Keratinocyte (primary cell): ENCODE data around the gene MYO10. TPM values are rescaled to one million over a fixed set of nuclear protein-coding genes. Genes with fewer than 3 reads are reported as not detected.

Experiments
- DNase-seq: peaks from one replicate; pipeline ENCODE4 v3.0.0-alpha.2; 2011; ENCODE audit warnings: low read depth, missing footprints, low spot score
- FAIRE-seq: peaks from 2 replicates; lab custom pipeline; 2011; peaks lifted over from hg19 to GRCh38; lab: Jason Lieb, UNC
- H2AFZ ChIP-seq: 2 replicates; pipeline ENCODE4 v1.6.0; 2012; ENCODE audit warnings: low read length, control low read depth, inconsistent platforms; ENCODE audit not compliant: control insufficient read depth
- H3K27ac ChIP-seq: 2 replicates; pipeline ENCODE4 v1.5.1; 2011; ENCODE audit warnings: low read length; ENCODE audit not compliant: control insufficient read depth, insufficient read depth
- H3K27me3 ChIP-seq: 3 replicates; pipeline ENCODE4 v1.6.0; 2011; ENCODE audit warnings: low read length; ENCODE audit not compliant: control insufficient read depth, insufficient read depth; ENCODE audit errors: extremely low read depth
- H3K36me3 ChIP-seq, 2 experiments: 2 replicates in 1 of 2; 3 replicates in 1 of 2; pipeline ENCODE4 v1.5.1; 2011; ENCODE audit warnings: low read length in 2 of 2, mild to moderate bottlenecking in 1 of 2; ENCODE audit not compliant: control insufficient read depth in 2 of 2, insufficient read depth in 2 of 2; ENCODE audit errors: extremely low read depth in 1 of 2
- H3K4me1 ChIP-seq: 3 replicates; pipeline ENCODE4 v1.5.1; 2011; ENCODE audit warnings: low read length; ENCODE audit not compliant: control insufficient read depth, insufficient read depth; ENCODE audit errors: extremely low read depth
- H3K4me2 ChIP-seq: 3 replicates; pipeline ENCODE4 v1.6.0; 2011; ENCODE audit warnings: low read depth, low read length; ENCODE audit not compliant: control insufficient read depth, insufficient read depth; ENCODE audit errors: extremely low read depth
- H3K4me3 ChIP-seq, 3 experiments: fragments of 200-600 bp in 1 of 3; sonication (generic) in 1 of 3; 2 replicates in 2 of 3; 3 replicates in 1 of 3; pipeline ENCODE4 v1.5.1; 2011 to 2016; ENCODE audit warnings: low read length in 3 of 3, mild to moderate bottlenecking in 3 of 3, control low read depth in 2 of 3, inconsistent platforms in 1 of 3, low read depth in 1 of 3, mixed read lengths in 1 of 3, mixed run types in 1 of 3, moderate library complexity in 1 of 3; ENCODE audit not compliant: control insufficient read depth in 2 of 3, insufficient read depth in 2 of 3; ENCODE audit errors: extremely low read depth in 1 of 3
- H3K79me2 ChIP-seq: 2 replicates; pipeline ENCODE4 v1.6.0; 2012; ENCODE audit warnings: low read length; ENCODE audit not compliant: control insufficient read depth, insufficient read depth
- H3K9ac ChIP-seq: 3 replicates; pipeline ENCODE4 v1.6.0; 2011; ENCODE audit warnings: low read length; ENCODE audit not compliant: control insufficient read depth, insufficient read depth; ENCODE audit errors: extremely low read depth
- H3K9me1 ChIP-seq: 3 replicates; pipeline ENCODE4 v1.6.0; 2011; ENCODE audit warnings: low read length; ENCODE audit not compliant: control insufficient read depth, insufficient read depth; ENCODE audit errors: extremely low read depth
- H3K9me3 ChIP-seq: 2 replicates; pipeline ENCODE4 v1.5.1; 2012; ENCODE audit warnings: low read depth, low read length; ENCODE audit not compliant: control insufficient read depth
- H4K20me1 ChIP-seq: 3 replicates; pipeline ENCODE4 v1.6.0; 2011; ENCODE audit warnings: low read length; ENCODE audit not compliant: control insufficient read depth, insufficient read depth; ENCODE audit errors: extremely low read depth
- CTCF ChIP-seq, 3 experiments: IDR thresholded peaks in 1 of 3; conservative IDR thresholded peaks in 1 of 3; optimal IDR thresholded peaks in 1 of 3; 2 replicates in 2 of 3; 3 replicates in 1 of 3; pipeline versions ENCODE3 to v1.5.1; 2011; ENCODE audit warnings: low read length in 3 of 3, mild to moderate bottlenecking in 3 of 3, moderate library complexity in 2 of 3, control low read depth in 1 of 3, inconsistent platforms in 1 of 3; ENCODE audit not compliant: insufficient read depth in 2 of 3; ENCODE audit errors: extremely low read depth in 1 of 3
- EZH2 ChIP-seq: IDR thresholded peaks from one replicate; pipeline ENCODE4 v1.6.1; 2012; ENCODE audit warnings: inconsistent platforms, mild to moderate bottlenecking, low read length, moderate library complexity
- dilution Hi-C: fragments of 300-500 bp; cut with MboI; formaldehyde crosslinking; loops from one replicate; pipeline ENCODE4 v1.7.0; 2020; ENCODE audit warnings: low sequenced_read_pairs; ENCODE audit not compliant: extremely low pct_ligation_motif_present
- polyA plus RNA-seq, 5 experiments: library from polyadenylated mRNA; depleted of rRNA in 3 of 5; stranded (reverse) in 3 of 5; stranded (forward) in 1 of 5; unstranded in 1 of 5; fragments of >200 nt; gene quantifications; 1 replicate in 1 of 5; 2 replicates in 3 of 5; 3 replicates in 1 of 5; pipeline versions ENCODE4 v1.2.1 to v1.2.3, GENCODE V29; 2011 to 2012; ENCODE audit warnings: missing spikeins in 2 of 5, low read depth in 1 of 5, low replicate concordance in 1 of 5

The MYO10 gene
- polyA plus RNA-seq, 1 donor (not counting 4 experiments of a cell fraction or from before 2014, with no cell fraction given) = 22.0 TPM

GRCh38 chr5:16913187-16914107, 22.6 kb downstream of the MYO10 start:
- Histone ChIP-seq H4K20me1 (peaks cover 29% of the 10 kb centered on the region), H3K27me3 (no peaks in the 10 kb centered on the region), H3K4me2 (peak overlapping the region; percentile 92), H3K9me3 (no peaks in the 10 kb centered on the region), H2AFZ (peak overlapping the region; percentile 59), H3K9ac (peak overlapping the region; percentile 68), H3K4me1 (peaks cover 53% of the 10 kb centered on the region), H3K9me1 (peaks cover 7% of the 10 kb centered on the region), H3K79me2 (peaks cover 89% of the 10 kb centered on the region), H3K27ac (peak overlapping the region; percentile 97), H3K4me3 (peak overlapping the region; percentile 4 to 41 (median 36)), H3K36me3 (peaks cover 3 to 8% of the 10 kb centered on the region in 2 experiments)
- dilution Hi-C loops = no loop called here
- no peak for DNase-seq
- TF ChIP-seq CTCF (optimal IDR thresholded peaks at IDR 0.05 in 1 of 3, IDR thresholded peaks at IDR 0.05 in 1 of 3, conservative IDR thresholded peaks at IDR 0.05 in 1 of 3; ENCODE audit: extremely low read depth in 1 of 3, insufficient read depth in 2 of 3, low read length in 3 of 3) (no peak), EZH2 (no peak)
- FAIRE-seq = peak; percentile 64

GRCh38 chr5:16912080-16912479, 24.0 kb downstream of the MYO10 start:
- no peak for TF ChIP-seq CTCF (optimal IDR thresholded peaks at IDR 0.05 in 1 of 3, IDR thresholded peaks at IDR 0.05 in 1 of 3, conservative IDR thresholded peaks at IDR 0.05 in 1 of 3; ENCODE audit: extremely low read depth in 1 of 3, insufficient read depth in 2 of 3, low read length in 3 of 3)
- TF ChIP-seq EZH2 = no peak
- Histone ChIP-seq H3K4me1 (peaks cover 41% of the 10 kb centered on the region), H3K4me2 (no peak overlapping the region), H4K20me1 (peaks cover 29% of the 10 kb centered on the region), H3K9me1 (peaks cover 7% of the 10 kb centered on the region), H3K9ac (no peak overlapping the region), H3K36me3 (peaks cover 1 to 8% of the 10 kb centered on the region in 2 experiments), H2AFZ (no peak overlapping the region), H3K9me3 (no peaks in the 10 kb centered on the region), H3K4me3 (no peak overlapping the region), H3K27me3 (no peaks in the 10 kb centered on the region), H3K79me2 (peaks cover 89% of the 10 kb centered on the region), H3K27ac (no peak overlapping the region)
- dilution Hi-C loops = no loop called here
- FAIRE-seq = no peak
- DNase-seq = no peak
